Urothelium cell line (cell line): Measurements from ENCODE around the gene STRADA.

Experiments used
- DNase-seq: peaks from one replicate; pipeline ENCODE4 v3.0.0; 2011; ENCODE audit warnings: low spot score, mixed read lengths
- FAIRE-seq: peaks from 2 replicates; lab custom pipeline; 2011; peaks lifted over from hg19 to GRCh38; lab: Jason Lieb, UNC

Gene STRADA, protein sequence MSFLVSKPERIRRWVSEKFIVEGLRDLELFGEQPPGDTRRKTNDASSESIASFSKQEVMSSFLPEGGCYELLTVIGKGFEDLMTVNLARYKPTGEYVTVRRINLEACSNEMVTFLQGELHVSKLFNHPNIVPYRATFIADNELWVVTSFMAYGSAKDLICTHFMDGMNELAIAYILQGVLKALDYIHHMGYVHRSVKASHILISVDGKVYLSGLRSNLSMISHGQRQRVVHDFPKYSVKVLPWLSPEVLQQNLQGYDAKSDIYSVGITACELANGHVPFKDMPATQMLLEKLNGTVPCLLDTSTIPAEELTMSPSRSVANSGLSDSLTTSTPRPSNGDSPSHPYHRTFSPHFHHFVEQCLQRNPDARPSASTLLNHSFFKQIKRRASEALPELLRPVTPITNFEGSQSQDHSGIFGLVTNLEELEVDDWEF

GRCh38 chr17:63741408-63742173 lies at the start of gene STRADA:
STRADA (minus strand) TSS chr17:63741799; CDS start chr17:63728369, 13,430 bp downstream.
- FAIRE-seq (peak; percentile 90), DNase-seq (peak; percentile 100)

- FAIRE-seq (no peak), DNase-seq (no peak)
Measured at GRCh38 chr17:63790057-63790456, 48.5 kb upstream of the STRADA start.

DNA sequence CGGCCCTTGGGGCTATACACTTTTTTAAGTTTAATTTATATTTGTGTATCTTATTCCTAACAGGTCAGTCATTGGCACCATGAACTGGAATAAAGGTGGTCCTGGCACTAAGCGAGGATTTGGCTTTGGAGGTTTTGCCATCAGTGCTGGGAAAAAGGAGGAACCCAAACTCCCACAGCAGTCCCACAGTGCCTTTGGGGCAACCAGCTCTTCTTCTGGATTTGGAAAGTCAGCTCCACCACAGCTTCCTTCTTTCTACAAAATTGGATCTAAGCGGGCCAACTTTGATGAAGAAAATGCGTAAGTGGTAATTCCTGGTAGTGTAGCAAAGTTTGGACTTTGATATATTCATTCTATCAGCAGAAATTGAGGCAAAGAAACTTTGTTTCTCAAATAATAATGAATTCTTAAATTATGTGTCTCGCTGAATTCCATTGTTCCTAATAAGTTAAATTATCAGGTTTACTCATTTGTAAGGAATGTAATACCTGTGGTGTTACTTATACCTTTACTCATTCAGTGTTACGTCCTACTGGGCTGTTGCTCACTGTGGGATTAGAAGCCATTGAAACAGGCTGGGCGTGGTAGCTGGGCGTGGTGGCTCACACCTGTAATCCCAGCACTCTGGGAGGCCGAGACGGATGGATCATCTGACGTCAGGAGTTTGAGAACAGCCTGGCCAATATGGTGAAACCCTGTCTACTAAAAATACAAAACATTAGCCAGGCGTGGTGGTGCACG lies 45.5 kb upstream of the STRADA start:
- FAIRE-seq (no peak), DNase-seq (no peak)

- FAIRE-seq (no peak), DNase-seq (no peak)
Measured at GRCh38 chr17:63786117-63786516, 44.5 kb upstream of the STRADA start.

GRCh38 chr17:63785556-63785955 lies 44.0 kb upstream of the STRADA start:
- FAIRE-seq (no peak), DNase-seq (no peak)

GRCh38 chr17:63783522-63783921 lies 41.9 kb upstream of the STRADA start:
- DNase-seq (no peak), FAIRE-seq (no peak)

DNA sequence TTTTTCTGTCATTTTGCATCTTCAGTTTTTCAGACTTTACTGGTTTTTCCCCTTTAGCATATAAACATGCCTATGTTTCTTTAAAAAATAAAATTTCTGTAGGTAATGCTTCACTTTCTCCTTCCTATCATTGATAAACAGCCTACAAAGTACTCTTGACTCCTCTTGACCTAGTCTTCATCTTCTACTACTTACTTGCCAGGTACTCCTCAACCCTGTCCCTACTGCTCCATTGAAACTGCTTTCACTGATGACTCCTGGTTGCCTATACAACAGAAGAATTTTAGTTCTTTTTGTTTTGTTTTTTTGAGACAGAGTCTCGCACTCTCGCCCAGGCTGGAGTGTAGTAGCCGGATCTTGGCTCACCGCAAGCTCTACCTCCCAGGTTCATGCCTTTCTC lies 39.3 kb upstream of the STRADA start:
- FAIRE-seq (no peak), DNase-seq (no peak)

DNA sequence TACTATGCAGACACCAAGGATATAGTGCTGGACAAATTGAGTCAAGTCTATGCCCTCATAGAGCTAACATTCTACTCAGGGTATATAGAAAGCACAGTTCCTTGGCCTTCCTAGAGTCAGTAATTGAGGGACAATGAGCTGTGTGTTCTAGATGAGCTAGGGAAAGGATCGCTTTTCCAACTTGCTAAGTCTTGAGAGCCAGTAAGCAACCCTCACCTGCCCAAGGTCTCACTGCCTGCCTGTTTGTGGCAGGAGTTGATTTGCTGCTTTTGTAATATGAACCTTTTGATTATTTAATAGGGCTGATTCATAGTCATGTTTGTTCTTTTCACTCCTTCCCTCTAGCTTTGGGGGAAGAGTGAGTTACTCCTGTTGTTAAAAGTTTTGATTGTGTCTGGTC lies 38.9 kb upstream of the STRADA start:
- FAIRE-seq (no peak), DNase-seq (no peak)

GRCh38 chr17:63775420-63775819 lies 33.8 kb upstream of the STRADA start:
- no peak for FAIRE-seq
- no peak for DNase-seq

DNA sequence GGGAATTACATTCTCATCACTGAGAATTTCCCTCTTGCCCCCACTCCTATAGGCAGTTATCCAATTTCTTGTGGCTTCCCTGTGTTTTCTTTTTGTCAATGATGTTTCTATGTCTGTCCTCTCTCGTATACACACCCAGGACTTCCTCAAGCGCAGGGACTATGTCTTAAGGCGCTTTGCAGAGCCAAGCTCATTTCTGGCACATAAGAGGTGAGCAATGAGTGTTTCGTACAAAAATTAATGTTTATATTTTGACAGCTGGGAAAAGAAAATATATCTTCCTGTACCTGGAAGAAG lies 33.3 kb upstream of the STRADA start:
- no peak for FAIRE-seq
- no peak for DNase-seq

DNA sequence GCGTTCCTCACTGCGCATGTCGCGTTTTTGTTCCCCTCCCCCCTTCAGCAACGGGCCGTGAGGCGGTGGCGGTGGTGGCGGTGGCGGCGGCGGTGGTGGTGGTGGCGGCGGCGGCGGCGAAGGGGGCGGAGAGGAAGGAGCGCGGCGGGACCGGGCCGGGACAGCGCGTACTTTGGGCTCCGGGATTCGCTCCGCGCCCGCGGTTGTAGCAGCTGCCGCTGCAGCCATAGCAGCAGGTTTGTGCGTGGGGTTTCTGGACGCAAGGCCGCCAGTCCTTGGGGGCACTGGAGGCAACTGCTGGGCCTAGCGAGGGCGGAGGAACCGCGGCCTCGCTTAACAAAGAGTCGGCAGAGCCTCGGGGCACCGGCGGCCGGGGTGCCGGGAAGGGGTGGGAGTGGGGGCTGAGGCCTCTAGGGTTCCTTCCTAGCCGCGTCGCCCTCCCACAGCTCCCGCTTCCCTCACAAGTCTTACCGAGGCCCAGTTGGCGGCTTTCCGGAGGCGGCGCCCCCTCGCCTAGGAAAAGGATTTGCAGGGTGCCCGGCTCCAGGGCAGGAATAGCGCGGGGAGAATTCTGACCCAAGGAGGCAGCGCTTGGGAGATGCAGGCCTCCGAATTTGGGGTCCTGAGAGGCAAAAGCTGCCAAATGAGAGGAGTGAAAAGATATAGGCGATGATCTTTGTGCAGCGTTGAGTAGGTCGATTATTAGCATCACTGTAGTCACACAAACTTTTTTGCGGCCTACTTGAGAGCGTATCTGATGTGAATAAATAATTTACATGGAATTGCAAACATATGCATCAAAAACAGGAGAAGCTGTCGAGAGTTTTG lies 32.8 kb upstream of the STRADA start, which contains the start of gene DDX42:
Gene DDX42 (plus strand): TSS at position 30 of the 828 bp plus-strand sequence. CDS start 12,880 bp downstream, outside the sequence.
- DNase-seq (peak; percentile 67), FAIRE-seq (no peak)

- FAIRE-seq (peak; percentile 97), DNase-seq (peak; percentile 100)
Measured at GRCh38 chr17:63773272-63774140, 31.9 kb upstream of the STRADA start, which contains the start of gene CCDC47. CCDC47 (minus strand) TSS chr17:63773597; CDS start chr17:63766175, 7,422 bp downstream.

- DNase-seq (no peak), FAIRE-seq (no peak)
Measured at GRCh38 chr17:63772801-63773271, 31.2 kb upstream of the STRADA start.

DNA sequence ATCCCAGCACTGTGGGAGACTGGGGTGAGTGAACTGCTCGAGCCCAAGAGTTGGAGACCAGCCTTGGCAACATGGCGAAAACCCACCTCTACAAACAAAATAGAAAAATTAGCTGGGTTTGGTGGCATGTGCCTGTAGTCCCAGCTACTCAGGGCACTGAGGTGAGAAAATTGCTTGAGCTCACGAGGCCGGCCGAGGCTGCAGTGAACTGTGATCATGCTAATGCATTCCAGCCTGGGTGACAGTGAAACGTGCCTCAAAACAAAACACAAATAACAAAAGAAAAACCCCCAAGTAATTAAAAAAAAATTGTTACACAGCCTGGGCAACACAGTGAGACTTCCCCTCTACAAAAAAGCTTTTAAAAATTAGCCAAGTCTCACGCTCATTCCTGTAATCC lies 26.8 kb upstream of the STRADA start:
- no peak for DNase-seq
- no peak for FAIRE-seq

- no peak for DNase-seq
- no peak for FAIRE-seq
Measured at GRCh38 chr17:63766754-63767153, 25.2 kb upstream of the STRADA start.

- DNase-seq (no peak), FAIRE-seq (no peak)
Measured at GRCh38 chr17:63764716-63765115, 23.1 kb upstream of the STRADA start.

DNA sequence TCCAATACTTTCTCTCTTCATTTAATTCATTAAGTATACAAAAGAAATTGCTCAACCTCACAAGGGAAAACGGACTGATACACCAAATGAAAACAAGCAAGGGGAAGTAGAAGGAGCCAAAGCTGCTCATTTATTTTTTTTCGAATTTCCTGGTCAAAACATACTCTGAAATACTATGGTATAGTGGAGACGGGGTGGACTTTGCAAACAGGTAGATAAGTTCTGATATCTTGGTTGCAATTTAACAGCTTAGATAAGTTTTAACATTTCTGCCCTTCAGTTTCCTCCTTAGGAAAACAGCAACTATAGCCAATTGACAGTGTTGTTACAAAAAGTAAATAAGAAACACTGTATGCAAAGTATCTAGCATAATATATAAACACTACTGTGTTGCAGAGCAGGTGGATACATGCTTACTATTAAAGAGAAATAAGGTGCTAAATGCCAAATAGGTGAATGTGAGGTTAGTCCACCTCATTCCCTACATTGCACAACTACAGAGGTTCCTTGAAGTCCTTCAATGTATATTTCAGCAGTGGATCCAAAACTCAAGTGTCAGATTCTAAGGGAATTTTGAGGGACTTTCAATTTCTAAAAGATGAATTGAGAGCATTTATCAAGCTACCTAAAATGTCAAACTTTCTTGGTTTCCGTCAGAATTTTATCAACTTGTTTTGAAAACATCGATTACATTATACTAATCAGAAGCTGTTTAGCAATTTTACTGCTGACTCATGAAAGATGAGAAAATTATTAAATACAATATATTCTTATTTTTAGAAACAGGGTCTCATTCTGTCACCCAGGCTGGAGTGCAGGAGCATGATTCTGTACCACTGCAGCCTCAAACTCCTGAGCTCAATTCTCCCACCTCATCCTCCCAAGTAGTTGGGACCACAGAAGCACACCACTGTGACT lies 20.8 kb upstream of the STRADA start:
- FAIRE-seq, result no peak
- no peak for DNase-seq
